Fibroblast of villous mesenchyme (primary cell): ENCODE data around the gene CD1D. TPM values are rescaled to one million over a fixed set of nuclear protein-coding genes. Genes with fewer than 3 reads are reported as not detected.
"Not testable (repeated sequence)": the region's sequence is repeated elsewhere in the genome, so short reads cannot be mapped to it uniquely, and the experiment has no call there.

Experiments used
- DNase-seq: peaks from one replicate; pipeline ENCODE4 v3.0.0-alpha.2; 2010; ENCODE audit warnings: low read depth
- H3K4me3 ChIP-seq: 2 replicates; pipeline ENCODE4 v1.5.1; 2011; ENCODE audit warnings: low read depth, mild to moderate bottlenecking, low read length
- total RNA-seq: library from RNA; depleted of rRNA; stranded (reverse); fragments of >200 nt; gene quantifications from 2 replicates; pipeline ENCODE4 v1.2.3, GENCODE V29; 2012
- TF ChIP-seq, protein P1 (sequence below): IDR thresholded peaks from 2 replicates; pipeline ENCODE4 v1.5.1; 2012; ENCODE audit warnings: low read depth, mild to moderate bottlenecking, low read length; ENCODE audit not compliant: insufficient read depth

CD1D gene
- total RNA-seq, 1 donor: under 0.01 TPM

GRCh38 chr1:158200527-158200926, 19.8 kb downstream of the CD1D start:
- no peak for DNase-seq
- no peak overlapping the region for H3K4me3 ChIP-seq
- TF ChIP-seq, protein P1, sequence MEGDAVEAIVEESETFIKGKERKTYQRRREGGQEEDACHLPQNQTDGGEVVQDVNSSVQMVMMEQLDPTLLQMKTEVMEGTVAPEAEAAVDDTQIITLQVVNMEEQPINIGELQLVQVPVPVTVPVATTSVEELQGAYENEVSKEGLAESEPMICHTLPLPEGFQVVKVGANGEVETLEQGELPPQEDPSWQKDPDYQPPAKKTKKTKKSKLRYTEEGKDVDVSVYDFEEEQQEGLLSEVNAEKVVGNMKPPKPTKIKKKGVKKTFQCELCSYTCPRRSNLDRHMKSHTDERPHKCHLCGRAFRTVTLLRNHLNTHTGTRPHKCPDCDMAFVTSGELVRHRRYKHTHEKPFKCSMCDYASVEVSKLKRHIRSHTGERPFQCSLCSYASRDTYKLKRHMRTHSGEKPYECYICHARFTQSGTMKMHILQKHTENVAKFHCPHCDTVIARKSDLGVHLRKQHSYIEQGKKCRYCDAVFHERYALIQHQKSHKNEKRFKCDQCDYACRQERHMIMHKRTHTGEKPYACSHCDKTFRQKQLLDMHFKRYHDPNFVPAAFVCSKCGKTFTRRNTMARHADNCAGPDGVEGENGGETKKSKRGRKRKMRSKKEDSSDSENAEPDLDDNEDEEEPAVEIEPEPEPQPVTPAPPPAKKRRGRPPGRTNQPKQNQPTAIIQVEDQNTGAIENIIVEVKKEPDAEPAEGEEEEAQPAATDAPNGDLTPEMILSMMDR: no peak

GRCh38 chr1:158203693-158204457, 23.2 kb downstream of the CD1D start:
- H3K4me3 ChIP-seq: no peak overlapping the region
- peak; percentile 74 for DNase-seq
- TF ChIP-seq, protein P1: peak; percentile 77

DNA sequence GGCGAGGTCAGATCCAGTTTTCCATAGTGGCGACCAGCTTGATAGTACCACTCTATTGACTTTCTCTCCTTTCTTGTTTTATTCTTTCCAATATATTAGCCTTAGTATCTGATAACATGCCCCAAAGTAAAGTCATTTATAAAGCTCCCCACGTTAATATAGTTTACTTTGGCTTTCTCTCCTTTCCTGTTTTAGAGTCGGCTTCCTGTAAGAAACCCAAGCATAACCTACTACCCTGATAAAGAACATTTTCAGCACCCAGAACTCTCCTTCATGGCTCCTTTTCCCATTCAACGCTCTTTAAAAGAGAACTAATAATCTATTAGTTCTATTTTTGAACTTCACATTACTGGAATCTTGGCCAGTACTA, 23.7 kb downstream of the CD1D start:
- no peak for DNase-seq
- no peak overlapping the region for H3K4me3 ChIP-seq
- TF ChIP-seq, protein P1: no peak

DNA sequence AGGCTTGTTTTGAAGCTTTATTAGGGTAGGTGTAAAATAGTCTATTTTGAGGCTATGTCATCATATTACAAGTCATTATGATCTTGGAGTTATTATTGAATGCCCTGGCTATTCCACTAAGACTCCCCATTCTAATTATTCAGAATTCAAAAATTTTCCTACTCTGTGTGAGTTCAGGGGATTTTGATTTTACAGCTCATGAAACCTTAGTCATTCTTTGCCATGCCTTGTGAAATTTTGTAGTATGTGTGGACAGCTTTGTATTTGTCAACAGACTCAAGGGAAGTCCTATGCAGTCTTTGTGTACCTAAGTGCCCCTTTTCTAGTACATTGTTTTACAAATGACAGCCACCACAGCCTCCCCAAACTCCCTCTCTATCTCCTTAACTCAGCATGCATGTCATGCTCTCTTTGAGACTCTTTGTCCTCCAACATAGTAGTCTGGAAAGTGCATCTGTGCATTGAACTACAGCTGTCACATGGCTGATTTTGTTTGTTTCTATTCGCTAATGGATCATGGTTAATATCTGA, 28.0 kb downstream of the CD1D start:
- TF ChIP-seq, protein P1: no peak
- no peak overlapping the region for H3K4me3 ChIP-seq
- no peak for DNase-seq

- H3K4me3 ChIP-seq: no peak overlapping the region
- TF ChIP-seq, protein P1: no peak
Observed at GRCh38 chr1:158212320-158212719, 31.6 kb downstream of the CD1D start.

DNA sequence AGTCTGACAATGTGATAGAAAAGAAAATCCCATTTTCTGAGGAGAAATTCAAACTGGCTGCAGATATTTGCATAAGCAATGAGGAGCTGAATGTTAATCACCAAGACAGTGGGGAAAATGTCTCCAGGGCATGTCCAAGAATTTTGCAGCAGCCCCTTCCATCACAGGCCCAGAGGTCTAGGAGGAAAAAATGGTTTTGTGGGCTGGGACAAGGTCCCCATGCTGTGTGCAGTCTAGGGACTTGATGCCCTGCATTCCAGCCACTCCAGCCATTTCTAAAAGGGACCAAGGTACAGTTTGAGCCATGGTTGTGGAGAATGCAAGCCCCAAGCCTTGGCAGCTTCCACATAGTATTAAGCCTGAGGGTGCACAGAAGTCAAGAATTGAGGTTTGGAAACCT, 42.8 kb downstream of the CD1D start:
- DNase-seq, H3K4me3 ChIP-seq: not testable (repeated sequence)

More at GRCh38 chr1:158212320-158212719, 31.6 kb downstream of the CD1D start:
- no peak for DNase-seq

DNA sequence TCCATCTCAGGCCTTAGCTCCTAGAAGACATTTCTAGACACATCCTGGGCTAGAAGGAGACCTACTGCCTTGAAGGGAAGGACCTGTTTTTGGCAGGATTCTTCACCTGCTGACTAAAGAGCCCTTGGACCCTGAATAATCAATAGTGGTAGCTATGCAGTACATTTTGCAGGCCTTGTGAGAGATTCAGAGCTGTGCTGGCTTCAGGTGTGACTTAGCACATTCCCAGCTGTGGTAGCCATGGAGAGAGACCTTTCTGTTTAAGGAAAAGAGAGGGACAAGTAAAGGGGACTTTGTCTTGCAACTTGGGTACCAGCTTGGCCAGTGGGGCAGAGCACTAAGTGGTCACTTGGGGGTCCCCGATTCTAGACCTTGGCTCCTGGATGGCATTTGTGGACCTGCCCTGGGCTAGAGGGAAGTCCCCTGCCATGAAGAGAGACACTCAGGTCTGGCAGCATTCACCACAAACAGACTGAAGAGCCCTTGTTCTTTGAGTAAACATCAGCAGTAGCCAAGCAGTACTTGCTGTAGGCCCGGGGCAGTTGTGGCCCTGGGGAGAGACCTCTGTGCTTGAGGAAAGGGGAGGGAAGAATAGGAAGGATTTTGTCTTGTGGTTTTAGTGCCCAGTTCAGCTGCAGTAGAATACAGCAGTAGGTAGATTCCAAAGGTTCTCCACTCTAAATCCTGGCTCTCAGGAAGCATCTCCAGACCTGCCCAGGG, 47.4 kb downstream of the CD1D start:
- TF ChIP-seq, protein P1: no peak
- no peak for DNase-seq
- H3K4me3 ChIP-seq: no peak overlapping the region
